Measurements from ENCODE around the gene PLPPR5.

DNA sequence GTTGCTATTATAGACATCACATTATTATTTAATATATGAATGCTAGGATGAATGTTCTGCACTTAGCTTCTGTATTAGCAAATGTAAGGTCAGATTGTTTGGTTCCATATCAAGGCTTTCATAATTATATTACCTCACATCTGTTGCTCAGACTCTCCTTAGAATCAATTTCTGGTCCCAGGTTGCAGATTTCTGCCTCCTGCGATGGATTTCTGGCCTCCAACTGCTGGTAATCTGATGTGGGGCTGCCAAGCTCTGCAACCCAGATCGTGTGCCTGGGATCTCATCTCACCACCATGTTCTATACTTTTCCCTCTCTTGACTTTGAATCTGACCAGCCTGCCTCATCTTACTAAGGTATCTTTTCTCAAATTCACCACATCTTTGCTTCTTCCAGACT lies 25.2 kb downstream of the PLPPR5 start:
- TF ChIP-seq, protein P1, sequence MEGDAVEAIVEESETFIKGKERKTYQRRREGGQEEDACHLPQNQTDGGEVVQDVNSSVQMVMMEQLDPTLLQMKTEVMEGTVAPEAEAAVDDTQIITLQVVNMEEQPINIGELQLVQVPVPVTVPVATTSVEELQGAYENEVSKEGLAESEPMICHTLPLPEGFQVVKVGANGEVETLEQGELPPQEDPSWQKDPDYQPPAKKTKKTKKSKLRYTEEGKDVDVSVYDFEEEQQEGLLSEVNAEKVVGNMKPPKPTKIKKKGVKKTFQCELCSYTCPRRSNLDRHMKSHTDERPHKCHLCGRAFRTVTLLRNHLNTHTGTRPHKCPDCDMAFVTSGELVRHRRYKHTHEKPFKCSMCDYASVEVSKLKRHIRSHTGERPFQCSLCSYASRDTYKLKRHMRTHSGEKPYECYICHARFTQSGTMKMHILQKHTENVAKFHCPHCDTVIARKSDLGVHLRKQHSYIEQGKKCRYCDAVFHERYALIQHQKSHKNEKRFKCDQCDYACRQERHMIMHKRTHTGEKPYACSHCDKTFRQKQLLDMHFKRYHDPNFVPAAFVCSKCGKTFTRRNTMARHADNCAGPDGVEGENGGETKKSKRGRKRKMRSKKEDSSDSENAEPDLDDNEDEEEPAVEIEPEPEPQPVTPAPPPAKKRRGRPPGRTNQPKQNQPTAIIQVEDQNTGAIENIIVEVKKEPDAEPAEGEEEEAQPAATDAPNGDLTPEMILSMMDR (conservative IDR thresholded peaks at IDR 0.05; ENCODE audit: low read depth, low read length) = no peak
- no peak for TF ChIP-seq EZH2 (IDR thresholded peaks at IDR 0.05; ENCODE audit: borderline replicate concordance, low read depth, low read length, poor library complexity, severe bottlenecking)

Measured in A673 (cell line).